Measurements from ENCODE around the gene HDAC4.

The HDAC4 gene

GRCh38 chr2:239393941-239394340 lies 6.9 kb downstream of the HDAC4 start:
- H3K4me1 ChIP-seq (ENCODE audit: insufficient read depth, low read length, poor library complexity, severe bottlenecking) = peaks cover 15% of the 10 kb centered on the region
- no peak overlapping the region for H2AFZ ChIP-seq (ENCODE audit: low read length)
- H3K4me3 ChIP-seq (ENCODE audit: low read length, poor library complexity, severe bottlenecking) = no peak overlapping the region
- no peaks in the 10 kb centered on the region for H3K9me2 ChIP-seq (replicated peaks; ENCODE audit: low read depth, low read length)
- no peak for TF ChIP-seq EZH2phosphoT487 (IDR thresholded peaks at IDR 0.05; ENCODE audit: borderline replicate concordance)
- TF ChIP-seq, protein P1, sequence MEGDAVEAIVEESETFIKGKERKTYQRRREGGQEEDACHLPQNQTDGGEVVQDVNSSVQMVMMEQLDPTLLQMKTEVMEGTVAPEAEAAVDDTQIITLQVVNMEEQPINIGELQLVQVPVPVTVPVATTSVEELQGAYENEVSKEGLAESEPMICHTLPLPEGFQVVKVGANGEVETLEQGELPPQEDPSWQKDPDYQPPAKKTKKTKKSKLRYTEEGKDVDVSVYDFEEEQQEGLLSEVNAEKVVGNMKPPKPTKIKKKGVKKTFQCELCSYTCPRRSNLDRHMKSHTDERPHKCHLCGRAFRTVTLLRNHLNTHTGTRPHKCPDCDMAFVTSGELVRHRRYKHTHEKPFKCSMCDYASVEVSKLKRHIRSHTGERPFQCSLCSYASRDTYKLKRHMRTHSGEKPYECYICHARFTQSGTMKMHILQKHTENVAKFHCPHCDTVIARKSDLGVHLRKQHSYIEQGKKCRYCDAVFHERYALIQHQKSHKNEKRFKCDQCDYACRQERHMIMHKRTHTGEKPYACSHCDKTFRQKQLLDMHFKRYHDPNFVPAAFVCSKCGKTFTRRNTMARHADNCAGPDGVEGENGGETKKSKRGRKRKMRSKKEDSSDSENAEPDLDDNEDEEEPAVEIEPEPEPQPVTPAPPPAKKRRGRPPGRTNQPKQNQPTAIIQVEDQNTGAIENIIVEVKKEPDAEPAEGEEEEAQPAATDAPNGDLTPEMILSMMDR (conservative IDR thresholded peaks at IDR 0.05; ENCODE audit: low read length) = no peak
- H4K20me1 ChIP-seq (ENCODE audit: insufficient read depth, low read length, poor library complexity, severe bottlenecking) = peaks cover 23% of the 10 kb centered on the region
- no peak overlapping the region for H3K9ac ChIP-seq (ENCODE audit: low read depth, low read length, poor library complexity, severe bottlenecking)
- peaks cover 61% of the 10 kb centered on the region for H3K79me2 ChIP-seq (ENCODE audit: insufficient read depth, low read length)
- no peaks in the 10 kb centered on the region for H3K36me3 ChIP-seq (ENCODE audit: insufficient read depth, low read length)
- H3F3A ChIP-seq (ENCODE audit: low read depth) = no peaks in the 10 kb centered on the region
- H3K27me3 ChIP-seq (ENCODE audit: insufficient read depth, low read length, poor library complexity, severe bottlenecking) = no peaks in the 10 kb centered on the region
- no peaks in the 10 kb centered on the region for H3K9me3 ChIP-seq (ENCODE audit: insufficient read depth, low read depth, low read length)
- H3K4me2 ChIP-seq (ENCODE audit: low read depth, low read length, poor library complexity, severe bottlenecking) = no peak overlapping the region

DNA sequence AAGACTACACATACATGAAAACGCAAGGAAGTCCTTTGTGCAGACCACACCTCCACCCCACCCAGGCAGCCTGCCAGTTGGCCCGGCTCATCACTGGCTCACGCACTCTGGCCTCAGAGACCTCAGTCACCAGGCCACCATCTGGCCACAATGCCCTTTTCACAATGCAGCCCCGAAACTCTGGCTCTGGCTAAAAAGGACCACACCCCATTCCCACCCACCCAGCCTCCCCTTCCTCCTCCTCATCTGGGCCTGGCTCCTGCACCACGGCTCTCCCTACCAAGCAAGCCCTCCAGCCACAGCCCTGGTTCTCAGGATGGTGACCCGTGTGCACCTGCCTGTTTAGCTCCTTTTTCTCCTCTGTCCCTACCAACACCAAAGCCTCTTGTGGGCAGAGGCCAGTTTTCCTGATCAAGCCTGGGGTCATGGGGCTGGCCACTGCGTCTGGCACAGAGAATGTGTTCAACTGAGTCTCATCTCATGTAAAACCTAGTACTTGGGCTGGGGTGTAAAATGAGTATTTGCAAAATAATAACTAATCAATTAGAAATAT lies 7.4 kb downstream of the HDAC4 start:
- peaks cover 57% of the 10 kb centered on the region for H3K79me2 ChIP-seq (ENCODE audit: insufficient read depth, low read length)
- no peaks in the 10 kb centered on the region for H3K9me3 ChIP-seq (ENCODE audit: insufficient read depth, low read depth, low read length)
- H3K9me2 ChIP-seq (replicated peaks; ENCODE audit: low read depth, low read length) = no peaks in the 10 kb centered on the region
- H3K27me3 ChIP-seq (ENCODE audit: insufficient read depth, low read length, poor library complexity, severe bottlenecking) = no peaks in the 10 kb centered on the region
- no peak overlapping the region for H2AFZ ChIP-seq (ENCODE audit: low read length)
- H3K9ac ChIP-seq (ENCODE audit: low read depth, low read length, poor library complexity, severe bottlenecking) = no peak overlapping the region
- H4K20me1 ChIP-seq (ENCODE audit: insufficient read depth, low read length, poor library complexity, severe bottlenecking) = peaks cover 18% of the 10 kb centered on the region
- no peak overlapping the region for H3K4me2 ChIP-seq (ENCODE audit: low read depth, low read length, poor library complexity, severe bottlenecking)
- no peaks in the 10 kb centered on the region for H3K36me3 ChIP-seq (ENCODE audit: insufficient read depth, low read length)
- TF ChIP-seq EZH2phosphoT487 (IDR thresholded peaks at IDR 0.05; ENCODE audit: borderline replicate concordance) = no peak
- TF ChIP-seq, protein P1 (conservative IDR thresholded peaks at IDR 0.05; ENCODE audit: low read length) = no peak
- H3K4me3 ChIP-seq (ENCODE audit: low read length, poor library complexity, severe bottlenecking) = no peak overlapping the region
- H3F3A ChIP-seq (ENCODE audit: low read depth) = no peaks in the 10 kb centered on the region
- peaks cover 10% of the 10 kb centered on the region for H3K4me1 ChIP-seq (ENCODE audit: insufficient read depth, low read length, poor library complexity, severe bottlenecking)

DNA sequence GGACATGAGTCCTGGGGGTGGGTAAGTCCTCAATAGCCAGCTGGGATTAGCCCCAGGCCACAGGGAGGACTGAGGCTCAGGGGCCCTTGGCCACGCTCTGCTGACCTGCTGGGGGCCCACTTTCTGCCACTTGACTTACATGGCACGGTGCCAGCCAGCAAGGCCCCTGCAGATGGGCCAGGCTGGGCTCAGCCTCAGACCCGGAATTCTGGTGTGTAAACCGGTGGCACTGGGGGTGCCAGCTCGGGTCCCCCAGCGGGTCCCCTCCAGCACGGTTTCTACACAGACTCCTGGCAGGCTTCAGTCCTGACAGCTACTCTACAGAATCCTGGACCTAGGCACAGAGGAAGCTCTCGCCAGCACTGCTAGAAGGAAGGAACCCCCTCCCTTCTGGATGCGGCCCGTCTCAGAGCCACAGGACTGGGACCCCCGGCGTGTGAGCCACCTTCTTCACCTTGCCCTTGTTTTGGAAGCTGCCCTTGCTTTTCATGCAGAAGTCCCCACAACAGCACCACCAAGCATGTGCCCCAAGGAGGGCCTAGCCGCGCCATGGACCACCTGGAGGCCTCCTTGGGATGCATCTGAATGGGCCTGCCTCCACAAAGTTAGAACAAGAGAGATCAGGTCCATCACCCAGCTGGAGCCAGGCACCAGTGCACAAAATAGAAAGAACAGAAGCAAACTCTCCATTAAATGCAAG lies 8.0 kb downstream of the HDAC4 start:
- no peaks in the 10 kb centered on the region for H3K27me3 ChIP-seq (ENCODE audit: insufficient read depth, low read length, poor library complexity, severe bottlenecking)
- H3K9me2 ChIP-seq (replicated peaks; ENCODE audit: low read depth, low read length) = no peaks in the 10 kb centered on the region
- no peak overlapping the region for H3K4me3 ChIP-seq (ENCODE audit: low read length, poor library complexity, severe bottlenecking)
- H3K79me2 ChIP-seq (ENCODE audit: insufficient read depth, low read length) = peaks cover 50% of the 10 kb centered on the region
- TF ChIP-seq, protein P1 (conservative IDR thresholded peaks at IDR 0.05; ENCODE audit: low read length) = no peak
- no peak for TF ChIP-seq EZH2phosphoT487 (IDR thresholded peaks at IDR 0.05; ENCODE audit: borderline replicate concordance)
- no peak overlapping the region for H2AFZ ChIP-seq (ENCODE audit: low read length)
- H3K9me3 ChIP-seq (ENCODE audit: insufficient read depth, low read depth, low read length) = no peaks in the 10 kb centered on the region
- no peak overlapping the region for H3K9ac ChIP-seq (ENCODE audit: low read depth, low read length, poor library complexity, severe bottlenecking)
- H3F3A ChIP-seq (ENCODE audit: low read depth) = no peaks in the 10 kb centered on the region
- no peak overlapping the region for H3K4me2 ChIP-seq (ENCODE audit: low read depth, low read length, poor library complexity, severe bottlenecking)
- no peaks in the 10 kb centered on the region for H3K36me3 ChIP-seq (ENCODE audit: insufficient read depth, low read length)
- H4K20me1 ChIP-seq (ENCODE audit: insufficient read depth, low read length, poor library complexity, severe bottlenecking) = peaks cover 12% of the 10 kb centered on the region
- peaks cover 6% of the 10 kb centered on the region for H3K4me1 ChIP-seq (ENCODE audit: insufficient read depth, low read length, poor library complexity, severe bottlenecking)

All from Loucy (cell line).